Nephron (organoid): ENCODE measurements around the gene SNRNP48.

ENCODE experiments used
- H3K27ac Mint-ChIP-seq, 3 experiments: 2 replicates each; pipeline ENCODE4 v1.8.0; 2020; ENCODE audit warnings: mixed read lengths in 3 of 3, mild to moderate bottlenecking in 2 of 3, moderate library complexity in 1 of 3
- H3K27me3 Mint-ChIP-seq: 2 replicates; pipeline ENCODE4 v1.8.0; 2021; ENCODE audit warnings: low read depth, mild to moderate bottlenecking, moderate library complexity, mixed read lengths
- H3K36me3 Mint-ChIP-seq: 2 replicates; pipeline ENCODE4 v1.8.0; 2020; ENCODE audit warnings: low read depth, mixed read lengths
- H3K4me1 Mint-ChIP-seq: 2 replicates; pipeline ENCODE4 v1.8.0; 2020; ENCODE audit warnings: mixed read lengths
- H3K4me3 Mint-ChIP-seq, 3 experiments: 2 replicates each; pipeline ENCODE4 v1.8.0; 2020; ENCODE audit warnings: mild to moderate bottlenecking in 3 of 3, mixed read lengths in 3 of 3, moderate library complexity in 2 of 3
- H3K9me3 Mint-ChIP-seq: 2 replicates; pipeline ENCODE4 v1.8.0; 2020; ENCODE audit warnings: mixed read lengths
- TF ChIP-seq, protein P1 (sequence below), 3 experiments: fragments of 200-600 bp; sonication (generic); IDR thresholded peaks; one replicate each; pipeline ENCODE4 v1.5.0; 2021; ENCODE audit warnings: antibody characterized with exemption in 3 of 3; ENCODE audit not compliant: unreplicated experiment in 3 of 3

Gene SNRNP48

DNA sequence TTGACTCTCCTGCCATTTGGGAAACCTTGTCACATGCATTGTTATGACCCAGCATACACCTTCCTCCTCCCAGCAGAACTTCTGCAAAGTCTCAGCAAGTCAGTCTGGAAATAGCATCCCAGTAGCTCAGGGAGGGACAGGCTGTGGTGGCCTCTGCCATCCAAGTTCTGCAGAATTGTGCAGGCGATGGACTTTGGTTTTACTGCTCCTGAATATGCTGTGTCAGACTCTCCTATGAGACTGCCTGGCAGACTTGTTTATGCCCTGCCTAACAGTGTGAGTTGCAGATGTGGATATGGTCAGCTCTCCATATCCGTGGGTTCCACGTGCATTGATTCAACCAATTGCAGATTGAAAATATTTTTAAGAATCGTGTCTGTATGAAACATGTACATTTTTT lies 52.8 kb downstream of the SNRNP48 start:
- Mint-ChIP-seq H3K4me3 (no peak overlapping the region), H3K9me3 (no peaks in the 10 kb centered on the region), H3K27ac (no peak overlapping the region), H3K36me3 (no peaks in the 10 kb centered on the region), H3K4me1 (no peaks in the 10 kb centered on the region), H3K27me3 (peaks cover 4% of the 10 kb centered on the region)
- TF ChIP-seq, protein P1, sequence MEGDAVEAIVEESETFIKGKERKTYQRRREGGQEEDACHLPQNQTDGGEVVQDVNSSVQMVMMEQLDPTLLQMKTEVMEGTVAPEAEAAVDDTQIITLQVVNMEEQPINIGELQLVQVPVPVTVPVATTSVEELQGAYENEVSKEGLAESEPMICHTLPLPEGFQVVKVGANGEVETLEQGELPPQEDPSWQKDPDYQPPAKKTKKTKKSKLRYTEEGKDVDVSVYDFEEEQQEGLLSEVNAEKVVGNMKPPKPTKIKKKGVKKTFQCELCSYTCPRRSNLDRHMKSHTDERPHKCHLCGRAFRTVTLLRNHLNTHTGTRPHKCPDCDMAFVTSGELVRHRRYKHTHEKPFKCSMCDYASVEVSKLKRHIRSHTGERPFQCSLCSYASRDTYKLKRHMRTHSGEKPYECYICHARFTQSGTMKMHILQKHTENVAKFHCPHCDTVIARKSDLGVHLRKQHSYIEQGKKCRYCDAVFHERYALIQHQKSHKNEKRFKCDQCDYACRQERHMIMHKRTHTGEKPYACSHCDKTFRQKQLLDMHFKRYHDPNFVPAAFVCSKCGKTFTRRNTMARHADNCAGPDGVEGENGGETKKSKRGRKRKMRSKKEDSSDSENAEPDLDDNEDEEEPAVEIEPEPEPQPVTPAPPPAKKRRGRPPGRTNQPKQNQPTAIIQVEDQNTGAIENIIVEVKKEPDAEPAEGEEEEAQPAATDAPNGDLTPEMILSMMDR (IDR thresholded peaks at IDR 0.05; ENCODE audit: unreplicated experiment in 3 of 3), result no peak

DNA sequence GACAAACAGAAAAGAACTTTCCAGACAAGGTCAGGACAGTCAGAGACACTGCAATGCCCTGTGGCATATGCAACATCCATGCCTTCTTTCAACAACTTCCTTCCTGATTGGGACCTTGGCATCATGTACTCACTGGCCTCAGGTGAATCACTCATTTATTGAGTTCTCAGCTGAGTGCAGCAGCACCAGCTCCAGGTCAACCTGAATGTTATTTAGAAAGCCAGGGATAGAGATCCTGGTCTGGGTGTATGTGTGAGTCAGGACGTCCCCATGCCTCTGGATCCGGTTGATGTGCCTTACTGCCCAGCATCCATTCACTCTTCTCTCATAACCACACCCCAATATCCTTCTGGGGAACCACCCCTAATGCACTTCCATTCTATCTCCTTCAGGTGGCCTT lies 54.4 kb downstream of the SNRNP48 start:
- H3K4me3 Mint-ChIP-seq, result no peak overlapping the region
- TF ChIP-seq, protein P1 (IDR thresholded peaks at IDR 0.05; ENCODE audit: unreplicated experiment in 3 of 3), result no peak
- no peaks in the 10 kb centered on the region for H3K36me3 Mint-ChIP-seq
- no peaks in the 10 kb centered on the region for H3K4me1 Mint-ChIP-seq
- peaks cover 4% of the 10 kb centered on the region for H3K27me3 Mint-ChIP-seq
- H3K27ac Mint-ChIP-seq, result no peak overlapping the region
- H3K9me3 Mint-ChIP-seq, result no peaks in the 10 kb centered on the region

DNA sequence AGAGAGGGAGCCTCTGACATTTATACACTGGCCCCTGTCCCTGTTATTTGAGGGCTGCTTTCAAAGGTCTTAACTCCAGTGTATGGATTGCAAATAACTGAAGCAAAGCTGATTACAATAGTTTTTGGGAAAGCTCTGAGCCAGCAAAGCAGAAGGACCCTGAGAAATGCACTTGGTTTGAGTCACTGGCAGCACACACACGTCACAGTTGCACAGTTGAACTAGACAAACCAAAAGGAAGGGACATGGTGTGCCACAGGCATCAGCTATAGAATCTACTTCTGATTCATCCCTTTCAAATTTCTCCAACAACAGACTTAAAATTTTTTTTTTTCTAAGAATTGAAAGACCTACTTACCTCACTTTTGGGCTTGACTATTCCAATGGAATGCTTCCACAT lies 56.4 kb downstream of the SNRNP48 start:
- Mint-ChIP-seq H3K27me3 (peaks cover 3% of the 10 kb centered on the region), H3K9me3 (no peaks in the 10 kb centered on the region), H3K4me3 (no peak overlapping the region), H3K27ac (no peak overlapping the region), H3K4me1 (no peaks in the 10 kb centered on the region), H3K36me3 (no peaks in the 10 kb centered on the region)
- TF ChIP-seq, protein P1 (IDR thresholded peaks at IDR 0.05; ENCODE audit: unreplicated experiment in 3 of 3), result no peak

DNA sequence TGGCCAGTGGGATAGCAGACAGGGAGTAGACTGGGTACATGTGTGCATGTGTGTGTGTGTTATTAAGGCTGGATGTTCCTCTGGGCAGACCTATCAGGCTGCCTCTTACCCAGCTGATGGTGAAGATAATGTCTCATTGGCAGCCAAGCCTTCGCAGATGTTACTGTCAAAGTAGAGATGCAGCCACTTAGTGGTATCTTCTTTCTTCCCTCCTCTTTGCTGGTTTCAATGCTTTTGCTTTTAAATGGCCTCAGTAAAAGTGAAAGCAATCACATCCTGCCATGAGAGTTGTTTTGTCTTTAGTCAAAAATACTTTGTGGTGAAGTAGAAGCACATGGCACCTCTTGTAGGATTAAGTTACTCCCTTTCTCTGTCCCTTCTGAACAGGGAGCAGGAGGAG lies 57.5 kb downstream of the SNRNP48 start:
- Mint-ChIP-seq H3K9me3 (no peaks in the 10 kb centered on the region), H3K4me1 (no peaks in the 10 kb centered on the region), H3K4me3 (no peak overlapping the region), H3K36me3 (no peaks in the 10 kb centered on the region), H3K27ac (no peak overlapping the region), H3K27me3 (no peaks in the 10 kb centered on the region)
- TF ChIP-seq, protein P1 (IDR thresholded peaks at IDR 0.05; ENCODE audit: unreplicated experiment in 3 of 3), result no peak

DNA sequence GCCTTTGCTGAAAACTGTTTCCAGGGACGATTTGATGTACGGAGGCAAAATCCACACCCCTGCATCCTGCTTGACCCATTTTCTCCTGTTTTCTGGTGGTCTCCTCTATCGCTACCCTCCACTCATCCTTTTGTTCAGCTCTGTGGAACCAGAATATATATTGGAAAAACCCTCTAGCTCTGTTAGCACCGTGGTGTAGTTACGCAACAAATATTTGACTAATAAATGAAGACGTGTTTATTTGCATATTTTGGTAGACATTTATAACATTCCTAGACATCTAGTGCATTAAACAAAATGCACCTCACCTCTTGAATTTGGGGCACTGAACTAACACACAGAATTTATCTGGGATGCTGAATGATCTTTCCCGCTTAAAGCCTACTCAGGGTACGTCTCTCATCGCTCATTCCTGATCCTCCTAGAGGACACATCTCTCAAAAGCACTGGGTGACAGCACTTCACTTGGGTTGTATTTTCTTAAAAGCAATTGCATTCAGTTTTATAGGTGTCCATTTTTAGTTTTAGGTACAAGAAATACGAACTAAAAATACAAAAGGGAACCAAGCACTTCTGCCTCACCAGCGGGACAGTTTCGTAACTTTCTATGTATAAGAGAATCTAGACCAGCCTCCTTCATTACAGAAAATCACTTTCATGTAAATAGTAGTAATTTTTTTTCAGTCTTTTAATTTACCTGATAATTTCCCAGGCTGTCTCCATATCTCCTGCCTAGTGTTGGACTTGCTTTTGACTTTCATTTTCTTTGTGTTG lies 59.2 kb downstream of the SNRNP48 start:
- Mint-ChIP-seq H3K4me1 (no peaks in the 10 kb centered on the region), H3K27ac (no peak overlapping the region), H3K9me3 (no peaks in the 10 kb centered on the region), H3K4me3 (no peak overlapping the region), H3K27me3 (no peaks in the 10 kb centered on the region), H3K36me3 (no peaks in the 10 kb centered on the region)
- TF ChIP-seq, protein P1 (IDR thresholded peaks at IDR 0.05; ENCODE audit: unreplicated experiment in 3 of 3), result no peak

DNA sequence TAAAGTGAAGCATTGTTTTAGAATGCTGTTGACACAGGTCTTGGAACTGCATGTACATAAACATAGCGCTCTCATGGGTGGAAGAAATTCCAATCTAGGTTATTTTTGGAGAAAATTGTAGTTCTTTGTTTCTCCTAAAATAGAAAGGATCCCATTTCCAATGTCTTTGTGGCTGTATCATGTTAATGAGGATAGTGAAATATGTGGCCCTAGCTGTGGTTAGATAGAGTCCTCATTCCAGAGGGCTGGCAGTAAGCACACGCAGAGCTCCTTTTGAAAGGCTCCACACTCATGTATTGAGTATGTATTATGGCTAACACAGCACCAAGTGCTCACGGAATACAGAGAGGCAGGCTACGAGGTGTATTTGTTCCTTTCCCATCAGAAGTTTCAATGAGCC lies 60.9 kb downstream of the SNRNP48 start:
- peaks cover 8% of the 10 kb centered on the region for H3K27me3 Mint-ChIP-seq
- TF ChIP-seq, protein P1 (IDR thresholded peaks at IDR 0.05; ENCODE audit: unreplicated experiment in 3 of 3), result no peak
- no peaks in the 10 kb centered on the region for H3K36me3 Mint-ChIP-seq
- H3K4me3 Mint-ChIP-seq, result no peak overlapping the region
- no peaks in the 10 kb centered on the region for H3K4me1 Mint-ChIP-seq
- H3K9me3 Mint-ChIP-seq, result no peaks in the 10 kb centered on the region
- no peak overlapping the region for H3K27ac Mint-ChIP-seq
